Stimulated activated CD4-positive, alpha-beta T cell treated with anti-CD3 and anti-CD28 coated beads, TNF-alpha, amount 100 ng/mL, for 1 hour (primary cell): ENCODE measurements around the gene NOM1.
A peak's percentile ranks its signal among the peaks of the same experiment; 100 is the strongest.
"Not testable (repeated sequence)": the region's sequence is repeated elsewhere in the genome, so short reads cannot be mapped to it uniquely, and the experiment has no call there.

Source experiments
- DNase-seq, 3 donors: peaks; one replicate each; pipeline ENCODE4 v3.0.0-alpha.2; 2020; ENCODE audit warnings: low read depth in 3 of 3, low spot score in 1 of 3

The NOM1 gene, protein sequence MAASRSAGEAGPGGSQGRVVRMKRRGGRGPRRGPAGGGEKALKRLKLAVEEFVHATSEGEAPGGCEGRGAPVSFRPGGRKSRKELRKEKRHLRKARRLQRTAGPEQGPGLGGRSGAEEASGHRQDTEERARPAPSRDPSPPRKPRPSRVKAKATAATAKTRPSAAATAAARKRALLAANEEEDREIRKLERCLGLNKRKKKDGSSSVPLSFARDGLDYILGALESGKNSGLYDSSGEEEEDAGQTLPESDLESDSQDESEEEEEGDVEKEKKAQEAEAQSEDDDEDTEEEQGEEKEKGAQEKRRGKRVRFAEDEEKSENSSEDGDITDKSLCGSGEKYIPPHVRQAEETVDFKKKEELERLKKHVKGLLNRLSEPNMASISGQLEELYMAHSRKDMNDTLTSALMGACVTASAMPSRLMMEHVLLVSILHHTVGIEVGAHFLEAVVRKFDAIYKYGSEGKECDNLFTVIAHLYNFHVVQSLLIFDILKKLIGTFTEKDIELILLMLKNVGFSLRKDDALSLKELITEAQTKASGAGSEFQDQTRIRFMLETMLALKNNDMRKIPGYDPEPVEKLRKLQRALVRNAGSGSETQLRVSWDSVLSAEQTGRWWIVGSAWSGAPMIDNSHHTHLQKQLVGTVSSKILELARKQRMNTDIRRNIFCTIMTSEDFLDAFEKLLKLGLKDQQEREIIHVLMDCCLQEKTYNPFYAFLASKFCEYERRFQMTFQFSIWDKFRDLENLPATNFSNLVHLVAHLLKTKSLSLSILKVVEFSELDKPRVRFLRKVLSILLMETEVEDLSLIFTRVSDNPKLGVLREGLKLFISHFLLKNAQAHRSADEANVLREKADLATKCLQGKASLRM

DNA sequence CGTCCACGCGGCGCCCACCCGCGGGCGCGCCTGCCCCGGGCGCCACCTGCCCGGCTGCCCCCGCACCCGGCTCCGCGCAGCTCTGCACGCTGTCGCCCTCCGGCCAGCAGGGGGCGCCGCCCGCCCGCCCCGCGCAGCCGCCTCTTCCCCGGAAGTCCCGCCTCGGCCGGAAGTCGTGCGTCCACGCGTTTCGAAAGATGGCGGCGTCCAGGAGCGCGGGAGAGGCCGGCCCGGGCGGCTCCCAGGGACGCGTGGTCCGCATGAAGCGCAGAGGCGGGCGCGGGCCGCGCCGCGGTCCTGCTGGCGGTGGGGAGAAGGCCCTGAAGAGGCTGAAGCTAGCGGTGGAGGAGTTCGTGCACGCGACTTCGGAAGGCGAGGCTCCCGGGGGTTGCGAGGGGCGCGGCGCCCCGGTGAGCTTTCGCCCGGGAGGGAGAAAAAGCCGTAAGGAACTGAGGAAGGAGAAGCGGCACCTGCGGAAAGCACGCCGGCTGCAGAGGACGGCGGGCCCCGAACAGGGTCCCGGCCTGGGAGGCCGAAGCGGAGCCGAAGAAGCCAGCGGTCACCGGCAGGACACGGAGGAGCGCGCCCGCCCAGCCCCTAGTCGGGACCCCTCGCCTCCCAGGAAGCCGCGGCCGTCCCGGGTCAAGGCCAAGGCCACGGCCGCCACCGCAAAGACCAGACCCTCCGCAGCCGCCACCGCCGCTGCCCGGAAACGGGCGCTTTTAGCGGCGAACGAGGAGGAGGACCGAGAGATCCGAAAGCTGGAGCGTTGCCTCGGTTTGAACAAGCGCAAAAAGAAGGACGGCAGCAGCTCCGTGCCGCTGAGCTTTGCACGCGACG lies at the start of gene NOM1:
Gene NOM1, plus strand, starts transcription at position 172 of the 840 bp plus-strand sequence. Its CDS starts 26 bp downstream, at position 198.
- DNase-seq = peak; percentile 73 to 93 (median 83)

DNA sequence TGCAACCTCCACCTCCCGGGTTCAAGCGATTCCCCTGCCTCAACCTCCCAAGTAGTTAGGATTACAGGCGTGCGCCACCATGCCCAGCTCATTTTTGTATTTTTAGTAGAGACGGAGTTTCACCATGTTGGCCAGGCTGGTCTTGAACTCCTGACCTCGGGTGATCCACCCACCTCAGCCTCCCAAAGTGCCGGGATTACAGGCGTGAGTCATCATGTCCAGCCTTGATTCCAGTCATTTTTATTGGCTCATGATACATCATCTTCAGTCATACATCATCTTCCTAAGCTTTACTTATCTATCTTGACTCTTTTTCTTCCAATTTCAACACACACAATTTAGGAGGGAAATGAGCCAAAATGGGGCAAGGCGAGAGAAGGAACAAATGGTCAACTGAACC lies 49.4 kb upstream of the NOM1 start:
- not testable (repeated sequence) for DNase-seq

DNA sequence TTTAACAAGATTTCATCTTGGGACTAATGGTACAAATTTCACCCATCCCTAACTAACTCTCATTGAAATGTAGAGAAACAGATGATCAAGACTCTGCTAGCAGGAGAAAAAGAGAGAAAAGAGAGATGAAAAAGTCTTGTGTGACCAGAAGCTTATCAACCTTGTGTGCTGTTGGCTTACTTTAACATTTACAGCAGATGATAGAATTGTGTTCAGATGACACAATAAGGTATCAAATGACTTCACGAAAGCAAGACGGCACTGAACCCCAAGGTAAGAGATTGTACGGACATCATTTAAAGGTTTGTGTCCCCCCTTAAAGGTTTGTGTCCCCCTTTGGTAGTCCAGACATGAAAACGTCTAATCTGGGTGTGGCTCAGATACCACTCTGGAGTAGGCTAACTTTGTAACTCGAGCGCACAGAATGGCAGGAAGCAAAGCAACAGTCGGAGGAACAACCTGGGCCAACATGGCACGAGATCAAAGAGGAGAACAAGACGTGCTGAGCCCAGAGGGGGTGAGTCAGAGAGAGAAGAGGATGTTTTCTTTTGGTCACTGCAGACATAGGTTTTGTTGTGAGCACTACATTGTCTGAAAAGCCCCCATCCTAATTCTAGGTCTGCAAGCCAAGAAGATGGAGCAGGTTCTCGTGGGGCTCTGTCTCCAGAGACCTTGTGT lies 46.1 kb upstream of the NOM1 start:
- peak in 1 of 3 donors; percentile 25 for DNase-seq

DNA sequence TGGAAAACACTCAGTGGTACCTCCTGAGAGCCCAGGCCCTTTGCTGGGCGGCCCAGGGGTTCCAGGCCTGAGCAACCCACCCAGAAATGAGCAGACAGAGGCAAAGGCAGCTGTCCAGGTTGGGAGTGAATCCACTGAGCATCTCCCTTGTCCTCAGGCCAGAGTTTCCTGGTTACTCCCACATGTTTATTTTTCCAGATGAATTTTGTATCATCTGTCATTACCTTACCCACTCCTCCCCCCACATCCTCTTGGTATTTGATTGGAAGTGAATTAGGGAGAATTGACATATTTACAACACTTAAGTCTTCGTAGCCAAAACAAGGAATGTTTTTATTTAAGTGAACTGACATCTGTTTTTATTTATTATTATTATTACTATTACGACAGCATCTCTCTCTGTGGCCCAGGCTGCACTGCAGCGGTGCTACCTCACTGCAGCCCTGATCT lies 43.3 kb upstream of the NOM1 start:
- DNase-seq = no peak

DNA sequence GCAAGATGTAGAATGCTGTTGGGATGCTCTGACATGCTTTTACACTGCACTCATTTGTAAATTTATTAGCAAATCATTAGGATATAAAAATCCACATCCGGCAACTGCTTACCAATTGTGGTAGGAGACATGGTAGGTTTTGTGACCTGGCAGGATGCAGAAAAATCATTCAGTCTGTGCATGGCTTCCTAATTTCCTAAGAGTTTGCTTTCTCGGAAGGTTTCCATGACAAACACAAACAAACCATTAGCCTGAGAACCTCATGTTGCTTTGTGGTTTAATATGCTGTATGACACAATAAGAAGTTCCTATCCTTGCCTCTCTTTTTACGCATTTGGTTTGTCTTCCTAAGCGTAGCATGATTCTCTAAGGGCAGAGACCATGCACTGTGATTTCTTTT lies 41.9 kb upstream of the NOM1 start:
- no peak for DNase-seq

DNA sequence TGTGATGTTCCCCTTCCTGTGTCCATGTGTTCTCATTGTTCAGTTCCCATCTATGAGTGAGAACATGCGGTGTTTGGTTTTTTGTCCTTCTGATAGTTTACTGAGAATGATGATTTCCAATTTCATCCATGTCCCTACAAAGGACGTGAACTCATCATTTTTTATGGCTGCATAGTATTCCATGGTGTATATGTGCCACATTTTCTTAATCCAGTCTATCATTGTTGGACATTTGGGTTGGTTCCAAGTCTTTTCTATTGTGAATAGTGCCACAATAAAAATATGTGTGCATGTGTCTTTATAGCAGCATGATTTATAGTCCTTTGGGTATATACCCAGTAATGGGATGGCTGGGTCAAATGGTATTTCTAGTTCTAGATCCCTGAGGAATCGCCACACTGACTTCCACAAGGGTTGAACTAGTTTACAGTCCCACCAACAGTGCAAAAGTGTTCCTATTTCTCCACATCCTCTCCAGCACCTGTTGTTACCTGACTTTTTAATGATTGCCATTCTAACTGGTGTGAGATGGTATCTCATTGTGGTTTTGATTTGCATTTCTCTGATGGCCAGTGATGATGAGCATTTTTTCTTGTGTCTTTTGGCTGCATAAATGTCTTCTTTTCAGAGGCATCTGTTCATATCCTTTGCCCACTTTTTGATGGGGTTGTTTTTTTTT lies 39.8 kb upstream of the NOM1 start:
- not testable (repeated sequence) for DNase-seq

DNA sequence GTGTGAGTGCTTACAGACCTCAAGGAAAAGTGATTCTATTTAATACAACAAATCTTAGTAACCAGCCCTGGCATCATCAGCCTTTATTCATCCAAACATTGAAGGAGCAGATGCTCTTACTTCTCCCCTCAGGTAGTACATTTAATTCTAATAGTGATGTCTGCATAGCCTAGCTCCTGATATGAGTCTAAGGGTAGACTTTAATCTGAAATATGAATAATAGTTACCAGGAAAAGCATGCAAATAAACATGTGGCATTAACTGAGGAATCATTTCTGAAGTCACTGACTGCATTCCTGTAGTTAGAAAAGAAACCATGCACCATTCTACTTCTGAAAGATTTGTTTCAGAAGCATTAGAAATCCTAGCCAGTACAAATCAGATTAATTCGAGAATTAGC lies 30.9 kb upstream of the NOM1 start:
- no peak for DNase-seq

DNA sequence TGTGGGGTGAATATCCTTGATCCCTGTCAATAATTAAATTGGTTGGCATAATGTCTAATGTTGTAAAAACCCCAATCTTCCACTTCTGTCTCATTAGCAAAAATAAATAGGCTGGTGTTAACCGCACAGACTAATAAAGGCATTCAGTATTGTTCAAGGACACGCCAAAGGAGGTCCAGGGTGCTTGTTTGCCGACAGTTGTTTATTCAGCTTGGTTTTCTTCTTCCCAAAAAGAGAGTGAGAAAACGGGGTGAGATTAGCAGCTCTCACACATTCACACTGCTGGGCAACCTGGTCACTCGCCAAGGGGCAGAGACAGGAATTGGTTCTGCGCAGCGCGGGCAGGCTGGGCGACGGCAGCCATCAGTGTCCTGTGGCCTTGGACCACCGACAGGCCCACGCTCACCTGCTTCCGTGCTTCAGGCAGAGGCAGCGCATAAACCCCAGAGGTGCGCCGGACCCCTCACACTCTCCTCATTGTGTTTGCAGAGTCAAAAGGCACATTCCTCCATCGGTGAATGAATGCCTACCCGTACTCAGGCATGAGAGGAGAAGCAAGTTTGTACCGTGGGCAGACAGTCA lies 30.3 kb upstream of the NOM1 start:
- DNase-seq = no peak

DNA sequence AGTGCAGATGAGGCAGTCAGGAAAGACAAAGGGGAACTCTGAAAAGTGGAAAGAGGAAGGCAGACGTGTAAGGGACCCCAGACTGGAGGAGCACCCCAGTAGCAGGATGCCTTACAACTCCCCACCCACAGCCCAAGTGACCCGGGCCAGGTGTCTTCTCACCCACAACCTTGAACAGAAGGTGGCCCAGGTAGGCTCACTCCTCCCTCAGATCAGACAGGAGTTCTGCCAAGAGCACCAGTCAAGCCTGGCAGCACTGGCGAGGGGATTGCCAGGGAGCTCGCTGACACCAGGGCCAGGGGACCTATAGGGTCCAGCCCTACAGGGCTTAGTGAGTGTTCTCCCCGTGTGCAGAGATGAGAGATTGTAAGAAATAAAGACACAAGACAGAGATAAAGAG lies 29.4 kb upstream of the NOM1 start:
- DNase-seq = no peak

DNA sequence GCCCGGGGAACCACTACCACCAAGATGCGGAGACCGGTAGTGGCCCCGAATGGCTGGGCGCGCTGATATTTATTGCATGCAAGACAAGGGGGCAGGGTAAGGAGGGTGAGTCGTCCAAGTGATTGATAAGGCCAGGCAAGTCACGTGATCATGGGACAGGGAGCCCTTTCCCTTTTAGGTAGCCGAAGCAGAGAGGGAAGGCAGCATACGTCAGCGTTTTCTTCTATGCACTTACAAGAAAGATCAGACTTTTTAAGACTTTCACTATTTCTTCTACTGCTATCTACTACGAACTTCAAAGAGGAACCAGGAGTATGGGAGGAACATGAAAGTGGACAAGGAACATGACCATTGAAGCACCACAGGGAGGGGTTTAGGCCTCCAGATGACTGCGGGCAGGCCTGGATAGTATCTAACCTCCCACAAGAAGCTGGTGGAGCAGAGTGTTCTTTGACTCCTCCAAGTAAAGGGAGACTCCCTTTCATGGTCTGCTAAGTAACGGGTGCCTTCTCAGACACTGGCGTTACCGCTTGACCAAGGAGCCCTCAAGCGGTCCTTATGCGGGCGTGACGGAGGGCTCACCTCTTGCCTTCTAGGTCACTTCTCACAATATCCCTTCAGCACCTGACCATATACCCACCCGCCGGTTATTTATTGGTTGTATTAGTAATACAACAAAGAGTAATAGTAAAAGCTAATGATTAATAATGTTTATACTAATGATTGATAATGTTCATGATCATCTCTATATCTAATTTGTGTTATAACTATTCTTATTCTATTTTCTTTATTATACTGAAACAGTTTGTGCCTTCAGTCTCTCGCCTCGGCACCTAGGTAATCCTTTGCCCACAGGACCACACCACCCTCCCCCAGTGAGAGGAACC lies 28.8 kb upstream of the NOM1 start:
- not testable (repeated sequence) for DNase-seq

DNA sequence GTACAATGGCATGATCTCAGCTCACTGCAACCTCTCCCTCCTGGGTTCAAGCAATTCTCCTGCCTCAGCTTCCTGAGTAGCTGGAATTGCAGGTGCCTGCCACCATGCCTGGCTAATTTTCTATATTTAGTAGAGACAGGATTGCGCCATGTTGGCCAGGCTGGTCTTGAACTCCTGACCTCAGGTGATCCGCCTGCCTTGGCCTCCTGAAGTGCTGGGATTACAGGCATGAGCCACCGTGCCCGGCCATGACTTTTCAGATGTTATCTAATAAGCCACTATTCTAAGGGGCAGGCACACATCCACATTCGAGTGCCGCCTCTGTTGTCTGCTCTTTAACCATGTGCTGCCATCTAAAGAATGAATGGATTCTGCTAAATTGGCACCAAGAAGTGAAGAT lies 27.2 kb upstream of the NOM1 start:
- DNase-seq = not testable (repeated sequence)

DNA sequence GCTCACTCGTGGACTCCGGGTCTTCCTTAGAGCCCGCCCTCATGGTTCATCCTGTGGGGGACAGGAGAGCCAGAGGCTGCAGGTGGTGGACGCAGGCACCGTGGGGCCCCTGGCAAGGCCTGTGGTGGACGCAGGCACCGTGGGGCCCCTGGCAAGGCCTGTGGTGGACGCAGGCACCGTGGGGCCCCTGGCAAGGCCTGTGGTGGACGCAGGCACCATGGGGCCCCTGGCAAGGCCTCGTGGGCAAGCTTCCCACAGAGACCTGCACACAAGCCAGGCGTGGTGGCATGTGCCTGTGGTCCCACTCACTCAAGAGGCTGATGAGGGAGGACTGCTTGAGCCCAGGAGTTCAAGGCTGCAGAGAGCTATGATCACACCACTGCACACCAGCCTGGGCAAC lies 23.7 kb upstream of the NOM1 start:
- not testable (repeated sequence) for DNase-seq

DNA sequence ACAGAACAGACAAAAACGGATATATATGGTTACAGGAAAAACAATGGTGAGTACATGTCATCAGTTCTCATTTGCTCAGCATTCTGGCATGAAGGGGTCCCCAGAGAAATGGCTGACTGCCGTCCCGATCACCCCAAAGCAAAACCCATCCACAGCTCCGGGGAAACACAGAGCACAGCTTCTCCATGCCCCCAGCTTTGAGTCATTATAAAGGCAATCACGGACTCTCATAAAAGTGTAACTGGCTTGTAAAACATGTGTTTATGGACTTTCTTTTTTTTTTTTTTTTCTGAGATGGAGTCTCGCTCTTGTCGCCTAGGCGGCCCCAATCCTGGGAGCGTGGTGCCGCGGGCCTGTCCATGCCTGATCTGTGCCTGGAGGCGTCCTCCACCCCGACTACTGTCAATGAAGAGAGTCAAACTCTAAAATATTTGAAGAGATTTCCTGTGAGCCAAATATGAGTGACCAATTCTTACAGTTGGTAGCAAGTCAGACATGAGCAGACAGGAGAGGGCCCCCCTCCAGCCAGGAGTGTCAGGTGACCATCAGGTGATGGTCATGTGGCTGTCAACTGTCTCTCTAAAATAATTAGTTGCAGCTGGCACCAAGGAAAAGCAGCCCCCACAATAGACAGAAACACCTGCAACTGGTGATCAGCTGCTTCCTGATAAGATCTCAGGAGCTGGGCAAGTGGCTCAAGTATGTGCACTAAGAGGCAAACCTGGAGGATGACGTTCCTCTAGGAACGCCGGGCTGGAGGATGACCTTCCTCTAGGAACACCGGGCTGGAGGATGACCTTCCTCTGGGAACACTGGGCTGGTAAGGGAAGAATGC lies 21.7 kb upstream of the NOM1 start:
- DNase-seq = no peak

DNA sequence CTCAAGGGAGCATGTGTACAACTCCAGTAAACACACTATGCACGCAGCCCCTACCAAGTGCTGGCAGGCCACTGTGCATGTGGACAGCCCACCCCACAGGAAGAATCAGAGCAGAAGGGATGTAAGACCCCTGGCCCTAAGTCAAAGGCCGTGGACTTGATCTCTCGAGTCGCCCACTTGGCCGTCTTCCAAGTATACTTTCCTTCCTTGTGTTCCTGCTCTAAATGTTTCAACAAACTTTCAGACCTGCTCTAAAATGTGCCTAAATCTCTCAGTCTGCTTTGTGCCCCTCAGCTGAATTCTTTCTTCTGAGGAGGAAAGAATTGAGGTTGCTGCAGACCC lies 21.1 kb upstream of the NOM1 start:
- DNase-seq = no peak

DNA sequence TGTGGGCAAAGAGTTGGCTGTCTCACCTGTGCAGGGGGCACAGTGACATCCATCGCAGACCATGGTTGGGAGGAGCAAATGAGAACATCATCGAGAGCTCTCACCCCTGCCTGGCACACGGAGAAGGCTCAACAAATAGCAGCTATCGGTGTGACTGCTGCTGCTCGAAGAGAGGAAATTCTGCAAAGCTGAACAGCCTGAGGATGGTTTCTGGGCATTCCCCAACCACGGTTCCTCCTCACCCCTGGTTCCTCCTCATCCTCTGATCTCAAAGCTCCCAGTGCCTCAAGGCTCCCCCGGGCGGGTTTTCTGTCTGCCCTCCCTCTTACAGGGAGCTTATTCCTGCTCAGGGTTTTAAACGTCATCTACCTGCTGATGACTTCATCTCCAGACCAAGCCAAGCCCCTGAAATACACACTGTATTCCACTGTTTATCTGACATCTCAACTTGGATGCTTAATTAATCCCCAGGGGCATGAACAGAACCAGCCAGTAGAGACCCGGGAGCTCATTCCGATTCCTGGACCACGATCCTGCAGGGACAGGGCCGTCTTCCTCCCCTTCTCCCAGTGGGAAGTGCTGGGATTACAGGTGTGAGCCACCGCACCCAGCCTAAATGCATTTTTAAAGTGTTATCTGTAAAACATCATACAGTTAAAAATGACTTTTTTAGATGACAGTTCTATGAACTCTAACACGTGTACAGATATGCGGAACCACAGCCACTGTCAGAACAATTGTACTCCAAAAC lies 19.5 kb upstream of the NOM1 start:
- DNase-seq = peak in 1 of 3 donors; percentile 8

DNA sequence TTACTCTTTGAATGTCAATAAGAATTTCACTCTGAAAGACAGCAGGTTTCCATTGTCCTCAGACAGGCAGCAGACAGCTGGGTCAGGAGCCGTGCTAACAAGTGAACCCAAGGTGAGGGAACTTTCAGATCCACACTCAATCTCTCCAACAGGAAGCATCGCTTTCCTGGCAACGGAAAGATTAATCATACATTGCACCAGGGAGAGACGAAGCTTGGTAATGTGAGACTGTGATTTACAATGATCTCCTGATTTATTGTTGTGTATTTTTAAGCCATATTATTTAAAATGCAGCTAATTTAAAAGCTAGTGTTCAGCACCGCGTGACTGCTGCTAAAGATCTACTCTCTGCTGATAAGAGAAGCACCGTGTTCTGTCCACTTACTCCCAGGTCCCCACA lies 17.5 kb upstream of the NOM1 start:
- no peak for DNase-seq

DNA sequence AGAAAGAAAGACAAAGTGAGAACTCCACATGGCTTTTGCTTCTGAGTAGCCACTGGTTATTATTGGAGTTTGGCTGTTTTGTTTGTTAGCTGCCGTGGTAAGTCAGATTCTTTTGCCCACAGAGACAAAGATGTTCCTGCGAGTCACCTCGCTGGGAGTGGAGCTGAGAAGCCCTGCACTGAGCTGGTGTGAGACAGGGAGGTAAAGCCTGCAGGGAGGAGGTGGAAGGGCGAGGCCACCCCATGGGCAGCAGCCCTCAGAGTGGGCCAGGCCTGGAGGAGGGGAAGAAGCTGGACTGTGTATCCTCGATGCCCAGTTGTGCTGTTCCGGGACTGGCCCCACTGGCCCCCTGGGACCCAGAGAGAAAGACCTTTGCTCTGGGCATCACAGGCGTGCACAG lies 14.3 kb upstream of the NOM1 start:
- no peak for DNase-seq
